ENCODE measurements around the gene CHST2. TPM values are rescaled to one million over a fixed set of nuclear protein-coding genes. Genes with fewer than 3 reads are reported as not detected.

CHST2 gene
- total and polyA plus RNA-seq, 4 donors, result 0.11 to 48.7 (median 0.93) TPM

GRCh38 chr3:143167969-143168854, 48.6 kb downstream of the CHST2 start:
- H3K9ac ChIP-seq (ENCODE audit: low read depth in 1 of 2, low read length in 2 of 2), result no peak overlapping the region
- TF ChIP-seq SP1 (IDR thresholded peaks at IDR 0.05) (no peak), RAD21 (IDR thresholded peaks at IDR 0.05) (no peak), ATF3 (IDR thresholded peaks at IDR 0.05) (no peak), HNF4A (conservative IDR thresholded peaks at IDR 0.05) (no peak), FOXA1 (IDR thresholded peaks at IDR 0.05) (no peak), HNF4G (IDR thresholded peaks at IDR 0.05) (no peak)
- TF ChIP-seq, protein P1, sequence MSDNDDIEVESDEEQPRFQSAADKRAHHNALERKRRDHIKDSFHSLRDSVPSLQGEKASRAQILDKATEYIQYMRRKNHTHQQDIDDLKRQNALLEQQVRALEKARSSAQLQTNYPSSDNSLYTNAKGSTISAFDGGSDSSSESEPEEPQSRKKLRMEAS (IDR thresholded peaks at IDR 0.05), result no peak
- no peaks in the 10 kb centered on the region for H3K36me3 ChIP-seq (ENCODE audit: control insufficient read depth in 4 of 4, insufficient read depth in 3 of 4, low read depth in 1 of 4, low read length in 3 of 4)
- no peaks in the 10 kb centered on the region for H3K4me1 ChIP-seq (ENCODE audit: control insufficient read depth in 4 of 4, insufficient read depth in 4 of 4, low read length in 3 of 4)
- no peak overlapping the region for H3K4me3 ChIP-seq (ENCODE audit: low read depth in 1 of 3, low read length in 3 of 3)
- 77% methylated on average over 2 of the region's 2 CpGs for WGBS
- H3K27me3 ChIP-seq (ENCODE audit: control insufficient read depth in 4 of 4, insufficient read depth in 4 of 4, low read length in 3 of 4), result no peaks in the 10 kb centered on the region
- H3K27ac ChIP-seq (ENCODE audit: low read depth in 1 of 2, low read length in 2 of 2), result no peak overlapping the region
- no peak for DNase-seq (ENCODE audit: low spot score)
- no peaks in the 10 kb centered on the region for H3K9me3 ChIP-seq (ENCODE audit: control insufficient read depth in 4 of 4, low read length in 3 of 4)

- H3K27ac ChIP-seq (ENCODE audit: low read depth in 1 of 2, low read length in 2 of 2), result no peak overlapping the region
- no peaks in the 10 kb centered on the region for H3K36me3 ChIP-seq (ENCODE audit: control insufficient read depth in 4 of 4, insufficient read depth in 3 of 4, low read depth in 1 of 4, low read length in 3 of 4)
- H3K4me1 ChIP-seq (ENCODE audit: control insufficient read depth in 4 of 4, insufficient read depth in 4 of 4, low read length in 3 of 4), result no peaks in the 10 kb centered on the region
- H3K4me3 ChIP-seq (ENCODE audit: low read depth in 1 of 3, low read length in 3 of 3), result no peak overlapping the region
- no peak for TF ChIP-seq TAF1 (conservative IDR thresholded peaks at IDR 0.05)
- no peak for TF ChIP-seq ZBTB33 (IDR thresholded peaks at IDR 0.05)
- no peak for TF ChIP-seq CTCF (IDR thresholded peaks at IDR 0.05; ENCODE audit: low read depth, low read length, missing input control)
- no peak for TF ChIP-seq GABPA (IDR thresholded peaks at IDR 0.05 in 1 of 2, conservative IDR thresholded peaks at IDR 0.05 in 1 of 2)
- no peak for TF ChIP-seq RXRA (IDR thresholded peaks at IDR 0.05)
- TF ChIP-seq FOXA2 (IDR thresholded peaks at IDR 0.05), result no peak
- no peak for TF ChIP-seq FOXA1 (IDR thresholded peaks at IDR 0.05)
- no peak for TF ChIP-seq YY1 (IDR thresholded peaks at IDR 0.05)
- no peak for TF ChIP-seq HNF4G (IDR thresholded peaks at IDR 0.05)
- TF ChIP-seq JUND (IDR thresholded peaks at IDR 0.05), result no peak
- TF ChIP-seq NR2F2 (IDR thresholded peaks at IDR 0.05), result no peak
- no peak for DNase-seq (ENCODE audit: low spot score)
- 93% methylated on average over 2 of the region's 2 CpGs for WGBS
- H3K9ac ChIP-seq (ENCODE audit: low read depth in 1 of 2, low read length in 2 of 2), result no peak overlapping the region
- H3K27me3 ChIP-seq (ENCODE audit: control insufficient read depth in 4 of 4, insufficient read depth in 4 of 4, low read length in 3 of 4), result no peaks in the 10 kb centered on the region
- no peaks in the 10 kb centered on the region for H3K9me3 ChIP-seq (ENCODE audit: control insufficient read depth in 4 of 4, low read length in 3 of 4)
These were observed 49.3 kb downstream of the CHST2 start for GRCh38 chr3:143168855-143169192.

All from liver (tissue), 9 donors.